ENCODE results near the gene FLII. TPM values are rescaled to one million over a fixed set of nuclear protein-coding genes. Genes with fewer than 3 reads are reported as not detected.

The FLII gene
- total RNA-seq, 1 donor from 2014 or later, result 288 TPM

GRCh38 chr17:18261146-18261515, 2.6 kb upstream of the FLII start:
- intact Hi-C loops (cut with micrococcal nuclease), result loop anchor here (2.0 kb wide), 2 partner anchors 102 to 598 kb away; partner anchors contain the start of genes PRPSAP2 and SHMT1

- intact Hi-C loops (cut with micrococcal nuclease), result loop anchor here (1.0 to 2.0 kb wide), 5 partner anchors 35 to 598 kb away; partner anchors contain the start of genes ALKBH5, LLGL1, PRPSAP2 and SHMT1
Observed at GRCh38 chr17:18260332-18261145, 2.0 kb upstream of the FLII start, which contains the start of gene MIEF2. Gene MIEF2 (plus strand): TSS chr17:18260662. CDS start chr17:18262721, 2,059 bp downstream.

GRCh38 chr17:18259621-18260331, 1.2 kb upstream of the FLII start:
- intact Hi-C loops (cut with micrococcal nuclease), result loop anchor here (1.0 to 5.0 kb wide), 6 partner anchors 34 to 599 kb away; partner anchors contain the start of genes ALKBH5, DRC3, LLGL1 and PRPSAP2

GRCh38 chr17:18257982-18258355, 569 bp downstream of the FLII start:
- intact Hi-C loops (cut with micrococcal nuclease), result loop anchor here (5.0 kb wide), 1 partner anchor 286 kb away; the partner anchor contains the start of genes DRC3 and TOM1L2

- intact Hi-C loops (cut with micrococcal nuclease), result loop anchor here (5.0 kb wide), 1 partner anchor 285 kb away; the partner anchor contains the start of genes DRC3 and TOM1L2
Observed at GRCh38 chr17:18257268-18257981, 1.1 kb downstream of the FLII start.

GRCh38 chr17:18256776-18257175, 1.8 kb downstream of the FLII start:
- intact Hi-C loops (cut with micrococcal nuclease), result loop anchor here (5.0 kb wide), 1 partner anchor 284 kb away; the partner anchor contains the start of genes DRC3 and TOM1L2

- intact Hi-C loops (cut with micrococcal nuclease), result loop anchor here (5.0 kb wide), 1 partner anchor 284 kb away; the partner anchor contains the start of genes DRC3 and TOM1L2
Observed at GRCh38 chr17:18256351-18256750, 2.2 kb downstream of the FLII start.

- intact Hi-C loops (cut with micrococcal nuclease), result loop anchor here (5.0 kb wide), 1 partner anchor 283 kb away; the partner anchor contains the start of genes DRC3 and TOM1L2
Observed at GRCh38 chr17:18254888-18255649, 3.5 kb downstream of the FLII start.

- intact Hi-C loops (cut with micrococcal nuclease), result no loop called here
Observed at GRCh38 chr17:18253947-18254821, 4.4 kb downstream of the FLII start.

GRCh38 chr17:18253187-18253884, 5.2 kb downstream of the FLII start:
- intact Hi-C loops (cut with micrococcal nuclease), result no loop called here

GRCh38 chr17:18252160-18252559, 6.4 kb downstream of the FLII start:
- intact Hi-C loops (cut with micrococcal nuclease), result no loop called here

- intact Hi-C loops (cut with micrococcal nuclease), result no loop called here
Observed at GRCh38 chr17:18251204-18251603, 7.3 kb downstream of the FLII start.

GRCh38 chr17:18250708-18251107, 7.8 kb downstream of the FLII start:
- intact Hi-C loops (cut with micrococcal nuclease), result no loop called here

- intact Hi-C loops (cut with micrococcal nuclease), result no loop called here
Observed at GRCh38 chr17:18250259-18250658, 8.3 kb downstream of the FLII start.

- intact Hi-C loops (cut with micrococcal nuclease), result loop anchor here (2.0 kb wide), 1 partner anchor 316 kb away; no protein-coding TSS in a partner anchor
Observed at GRCh38 chr17:18248811-18249210, 9.7 kb downstream of the FLII start.

GRCh38 chr17:18248300-18248731, 10.2 kb downstream of the FLII start:
- intact Hi-C loops (cut with micrococcal nuclease), result loop anchor here (2.0 kb wide), 1 partner anchor 316 kb away; no protein-coding TSS in a partner anchor

GRCh38 chr17:18247613-18248001, 10.9 kb downstream of the FLII start:
- intact Hi-C loops (cut with micrococcal nuclease), result loop anchor here (2.0 kb wide), 1 partner anchor 317 kb away; no protein-coding TSS in a partner anchor

GRCh38 chr17:18246880-18247612, 11.5 kb downstream of the FLII start:
- intact Hi-C loops (cut with micrococcal nuclease), result no loop called here

Data from T-helper 1 cell treated with Interleukin-12 subunit alpha and Interleukin-12 subunit beta and Interleukin-4 antibody, amounts not matched to agents 30 ng/mL and 1 ng/mL, for 36 hours (primary cell).